Uterus (tissue), 4 donors: ENCODE results near the gene RAB19. TPM values are rescaled to one million over a fixed set of nuclear protein-coding genes. Genes with fewer than 3 reads are reported as not detected.

ENCODE experiments used
- DNase-seq, 2 donors: peaks; one replicate each; pipeline ENCODE4 v3.0.0-alpha.2; 2019 to 2020
- H3K27ac ChIP-seq, 2 donors: fragments of 200-600 bp; sonication (generic); 1 replicate in 1 of 2; 2 replicates in 1 of 2; pipeline ENCODE4 v1.5.1; 2016 to 2018
- H3K27me3 ChIP-seq, 2 donors: fragments of 200-600 bp; sonication (generic); one replicate each; pipeline ENCODE4 v1.5.1; 2018 to 2019; ENCODE audit warnings: control low read depth in 1 of 2
- H3K36me3 ChIP-seq, 2 donors: fragments of 200-600 bp; sonication (generic); one replicate each; pipeline ENCODE4 v1.5.1; 2019; ENCODE audit warnings: control low read depth in 1 of 2
- H3K4me1 ChIP-seq, 2 donors: fragments of 200-600 bp; sonication (generic); one replicate each; pipeline ENCODE4 v1.5.1; 2018 to 2019; ENCODE audit warnings: control low read depth in 1 of 2
- H3K4me3 ChIP-seq, 2 donors: fragments of 200-600 bp; sonication (generic); 1 replicate in 1 of 2; 2 replicates in 1 of 2; pipeline ENCODE4 v1.5.1; 2018 to 2019; ENCODE audit warnings: mild to moderate bottlenecking in 1 of 2
- H3K9me3 ChIP-seq, 2 donors: fragments of 200-600 bp; sonication (generic); one replicate each; pipeline ENCODE4 v1.5.1; 2019; ENCODE audit warnings: control low read depth in 1 of 2
- CTCF ChIP-seq, 4 experiments: fragments of 200-600 bp in 2 of 4; fragments of 450-650 bp in 2 of 4; sonication (generic) in 2 of 4; IDR thresholded peaks; one replicate each; pipeline ENCODE4 v1.5.1; 2016 to 2019; ENCODE audit warnings: antibody characterized with exemption in 4 of 4, mild to moderate bottlenecking in 2 of 4, moderate library complexity in 1 of 4
- POLR2A ChIP-seq, 2 donors: fragments of 450-650 bp; IDR thresholded peaks; one replicate each; pipeline ENCODE4 v1.6.1; 2016; ENCODE audit warnings: antibody characterized with exemption in 2 of 2, mild to moderate bottlenecking in 1 of 2, moderate library complexity in 1 of 2
- intact Hi-C: fragments of 100-400 bp; cut with DNase I; formaldehyde crosslinking; loops from one replicate; pipeline ENCODE4 v1.15.1; 2023; ENCODE audit warnings: low total_unique reads
- total RNA-seq, 4 donors: library from RNA; depleted of rRNA in 3 of 4; stranded (reverse); fragments of >200 nt in 3 of 4; gene quantifications; one replicate each; pipeline versions ENCODE4 v1.1.0 to v1.2.4, GENCODE V29; 2014 to 2023
- donor health status: DM: yes; HTN: yes; CAD: no.

RAB19 gene
- total RNA-seq, 4 donors from 2014 or later, result not detected

DNA sequence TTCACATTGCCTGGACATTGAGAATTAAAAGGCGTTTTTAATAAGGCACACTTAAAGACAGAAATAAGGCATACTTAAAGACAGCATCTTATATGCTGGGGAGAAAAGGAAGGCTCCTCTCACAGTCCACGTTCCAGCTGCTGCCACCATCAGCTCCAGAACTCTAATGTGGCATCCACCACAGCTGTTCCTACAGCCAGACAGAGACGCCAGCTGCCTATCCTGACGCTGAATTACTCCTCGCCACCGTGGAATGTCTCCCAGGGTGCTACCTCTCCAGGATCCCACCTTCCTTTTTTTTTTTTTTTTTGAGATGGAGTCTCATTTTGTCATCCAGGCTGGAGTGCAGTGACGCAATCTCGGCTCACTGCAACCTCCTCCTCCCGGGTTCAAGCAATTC lies 36.3 kb upstream of the RAB19 start:
- H3K27me3 ChIP-seq, result no peaks in the 10 kb centered on the region
- H3K36me3 ChIP-seq, result no peaks in the 10 kb centered on the region
- no peak for TF ChIP-seq POLR2A (IDR thresholded peaks at IDR 0.05)
- TF ChIP-seq CTCF (IDR thresholded peaks at IDR 0.05), result no peak
- intact Hi-C loops, result no loop called here
- H3K27ac ChIP-seq, result no peak overlapping the region
- no peaks in the 10 kb centered on the region for H3K4me1 ChIP-seq
- H3K4me3 ChIP-seq, result no peak overlapping the region
- no peaks in the 10 kb centered on the region for H3K9me3 ChIP-seq
- no peak for DNase-seq

DNA sequence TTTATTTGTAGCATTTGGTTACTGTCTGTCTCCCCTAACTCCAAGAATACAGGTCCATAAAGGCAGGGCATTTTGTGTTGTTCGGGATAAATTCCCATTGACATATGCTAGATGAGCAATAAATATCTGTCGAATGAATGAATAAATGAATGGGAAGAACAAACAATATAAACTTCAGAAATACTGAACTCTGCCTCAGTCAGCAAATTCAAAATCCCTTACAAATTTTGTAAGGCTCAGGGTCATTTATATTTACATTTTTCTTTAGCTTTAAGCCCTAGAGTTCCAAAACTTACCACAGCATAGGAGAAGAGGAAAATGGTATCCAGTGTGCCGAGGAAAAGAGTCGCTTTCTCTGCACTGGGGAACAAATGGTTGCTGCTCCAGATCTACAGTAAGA lies 34.6 kb upstream of the RAB19 start:
- DNase-seq, result no peak
- Histone ChIP-seq H3K9me3 (no peaks in the 10 kb centered on the region), H3K27ac (no peak overlapping the region), H3K4me3 (no peak overlapping the region), H3K4me1 (no peaks in the 10 kb centered on the region), H3K27me3 (no peaks in the 10 kb centered on the region), H3K36me3 (no peaks in the 10 kb centered on the region)
- intact Hi-C loops, result no loop called here
- TF ChIP-seq POLR2A (IDR thresholded peaks at IDR 0.05) (no peak), CTCF (IDR thresholded peaks at IDR 0.05) (no peak)

DNA sequence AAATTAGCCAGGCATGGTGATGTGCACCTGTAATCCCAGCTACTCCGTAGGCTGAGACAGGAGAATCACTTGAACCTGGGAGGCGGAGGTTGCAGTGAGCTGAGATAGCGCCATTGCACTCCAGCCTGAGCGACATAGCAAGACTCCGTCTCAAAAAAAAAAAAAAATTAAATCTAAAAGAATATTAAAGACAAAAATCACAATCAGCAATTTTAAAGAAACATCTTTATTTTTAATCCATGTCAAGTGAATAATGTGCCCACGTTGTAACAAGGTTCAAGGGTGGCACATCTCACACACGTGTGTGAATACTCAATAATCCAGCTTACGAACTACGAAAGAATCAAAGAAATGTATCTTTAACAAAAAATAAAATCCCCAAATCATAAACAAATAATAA lies 28.5 kb upstream of the RAB19 start:
- TF ChIP-seq CTCF (IDR thresholded peaks at IDR 0.05) (no peak), POLR2A (IDR thresholded peaks at IDR 0.05) (no peak)
- DNase-seq, result no peak
- Histone ChIP-seq H3K9me3 (no peaks in the 10 kb centered on the region), H3K27me3 (no peaks in the 10 kb centered on the region), H3K27ac (no peak overlapping the region), H3K4me1 (no peaks in the 10 kb centered on the region), H3K4me3 (no peak overlapping the region), H3K36me3 (no peaks in the 10 kb centered on the region)
- intact Hi-C loops, result no loop called here

GRCh38 chr7:140375892-140376730 lies 27.7 kb upstream of the RAB19 start:
- no peaks in the 10 kb centered on the region for H3K36me3 ChIP-seq
- TF ChIP-seq POLR2A (IDR thresholded peaks at IDR 0.05) (no peak), CTCF (IDR thresholded peaks at IDR 0.05) (no peak)
- no peaks in the 10 kb centered on the region for H3K4me1 ChIP-seq
- no peak overlapping the region for H3K4me3 ChIP-seq
- no peak for DNase-seq
- H3K9me3 ChIP-seq, result no peaks in the 10 kb centered on the region
- no peaks in the 10 kb centered on the region for H3K27me3 ChIP-seq
- H3K27ac ChIP-seq, result no peak overlapping the region
- intact Hi-C loops, result no loop called here

DNA sequence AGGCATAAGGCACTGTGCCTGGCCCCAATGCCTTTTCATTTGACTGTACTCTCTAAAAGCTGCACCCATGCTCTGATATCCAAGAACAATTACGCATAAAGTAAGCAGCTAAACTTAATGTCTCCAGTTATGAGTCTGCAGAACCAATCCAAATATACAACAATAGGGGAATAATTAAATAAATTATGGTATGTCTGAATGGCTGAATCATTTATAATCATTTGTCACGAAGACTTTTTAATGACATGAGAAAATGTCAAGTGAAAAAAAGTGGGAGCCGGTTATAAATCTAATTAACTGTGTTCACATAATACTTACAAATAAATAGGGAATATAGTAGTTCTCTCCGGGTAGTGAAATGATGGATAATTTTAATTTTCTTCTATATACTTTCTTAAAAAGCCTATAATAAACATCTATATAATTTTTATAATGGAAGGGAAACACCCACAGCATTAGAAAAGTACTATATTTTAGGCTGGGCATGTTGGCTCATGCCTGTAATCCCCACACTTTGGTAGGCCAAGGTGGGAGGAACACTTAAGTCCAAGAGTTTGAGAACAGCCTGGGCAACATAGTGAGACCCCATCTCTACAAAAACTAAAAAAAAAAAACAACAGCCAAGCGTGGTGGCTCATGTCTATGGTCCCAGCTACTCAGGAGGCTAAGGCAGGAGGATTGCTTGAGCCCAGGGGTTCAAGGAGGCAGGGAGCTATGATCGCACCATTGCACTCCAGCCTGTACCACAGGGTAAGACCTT lies 19.7 kb upstream of the RAB19 start:
- no peaks in the 10 kb centered on the region for H3K27me3 ChIP-seq
- TF ChIP-seq POLR2A (IDR thresholded peaks at IDR 0.05), result no peak
- no peak for TF ChIP-seq CTCF (IDR thresholded peaks at IDR 0.05)
- H3K9me3 ChIP-seq, result no peaks in the 10 kb centered on the region
- peaks cover 0 to 4% of the 10 kb centered on the region in 2 donors for H3K4me1 ChIP-seq
- no peaks in the 10 kb centered on the region for H3K36me3 ChIP-seq
- no peak overlapping the region for H3K27ac ChIP-seq
- H3K4me3 ChIP-seq, result no peak overlapping the region
- no peak for DNase-seq
- intact Hi-C loops, result no loop called here
